Esophagus squamous epithelium (tissue), 4 donors: ENCODE data around the gene RBFOX2.

Source experiments
- POLR2A ChIP-seq, 4 donors: fragments of 450-650 bp; IDR thresholded peaks; one replicate each; pipeline ENCODE4 v1.6.1; 2017; ENCODE audit warnings: antibody characterized with exemption in 4 of 4, mild to moderate bottlenecking in 4 of 4, moderate library complexity in 3 of 4
- TF ChIP-seq, protein P1 (sequence below), 6 experiments: fragments of 450-650 bp in 4 of 6; fragments of 200-600 bp in 2 of 6; sonication (generic) in 2 of 6; IDR thresholded peaks; one replicate each; pipeline ENCODE4 v1.5.1; 2016 to 2019; ENCODE audit warnings: antibody characterized with exemption in 6 of 6, mild to moderate bottlenecking in 4 of 6, moderate library complexity in 4 of 6

- TF ChIP-seq, protein P1, sequence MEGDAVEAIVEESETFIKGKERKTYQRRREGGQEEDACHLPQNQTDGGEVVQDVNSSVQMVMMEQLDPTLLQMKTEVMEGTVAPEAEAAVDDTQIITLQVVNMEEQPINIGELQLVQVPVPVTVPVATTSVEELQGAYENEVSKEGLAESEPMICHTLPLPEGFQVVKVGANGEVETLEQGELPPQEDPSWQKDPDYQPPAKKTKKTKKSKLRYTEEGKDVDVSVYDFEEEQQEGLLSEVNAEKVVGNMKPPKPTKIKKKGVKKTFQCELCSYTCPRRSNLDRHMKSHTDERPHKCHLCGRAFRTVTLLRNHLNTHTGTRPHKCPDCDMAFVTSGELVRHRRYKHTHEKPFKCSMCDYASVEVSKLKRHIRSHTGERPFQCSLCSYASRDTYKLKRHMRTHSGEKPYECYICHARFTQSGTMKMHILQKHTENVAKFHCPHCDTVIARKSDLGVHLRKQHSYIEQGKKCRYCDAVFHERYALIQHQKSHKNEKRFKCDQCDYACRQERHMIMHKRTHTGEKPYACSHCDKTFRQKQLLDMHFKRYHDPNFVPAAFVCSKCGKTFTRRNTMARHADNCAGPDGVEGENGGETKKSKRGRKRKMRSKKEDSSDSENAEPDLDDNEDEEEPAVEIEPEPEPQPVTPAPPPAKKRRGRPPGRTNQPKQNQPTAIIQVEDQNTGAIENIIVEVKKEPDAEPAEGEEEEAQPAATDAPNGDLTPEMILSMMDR (IDR thresholded peaks at IDR 0.05): no peak
- TF ChIP-seq POLR2A (IDR thresholded peaks at IDR 0.05): no peak
These were observed 303.1 kb downstream of the RBFOX2 start for GRCh38 chr22:35725521-35725920.
